ENCODE measurements around the gene GALNT8.
A peak's percentile ranks its signal among the peaks of the same experiment; 100 is the strongest.

The GALNT8 gene, protein sequence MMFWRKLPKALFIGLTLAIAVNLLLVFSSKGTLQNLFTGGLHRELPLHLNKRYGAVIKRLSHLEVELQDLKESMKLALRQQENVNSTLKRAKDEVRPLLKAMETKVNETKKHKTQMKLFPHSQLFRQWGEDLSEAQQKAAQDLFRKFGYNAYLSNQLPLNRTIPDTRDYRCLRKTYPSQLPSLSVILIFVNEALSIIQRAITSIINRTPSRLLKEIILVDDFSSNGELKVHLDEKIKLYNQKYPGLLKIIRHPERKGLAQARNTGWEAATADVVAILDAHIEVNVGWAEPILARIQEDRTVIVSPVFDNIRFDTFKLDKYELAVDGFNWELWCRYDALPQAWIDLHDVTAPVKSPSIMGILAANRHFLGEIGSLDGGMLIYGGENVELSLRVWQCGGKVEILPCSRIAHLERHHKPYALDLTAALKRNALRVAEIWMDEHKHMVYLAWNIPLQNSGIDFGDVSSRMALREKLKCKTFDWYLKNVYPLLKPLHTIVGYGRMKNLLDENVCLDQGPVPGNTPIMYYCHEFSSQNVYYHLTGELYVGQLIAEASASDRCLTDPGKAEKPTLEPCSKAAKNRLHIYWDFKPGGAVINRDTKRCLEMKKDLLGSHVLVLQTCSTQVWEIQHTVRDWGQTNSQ

DNA sequence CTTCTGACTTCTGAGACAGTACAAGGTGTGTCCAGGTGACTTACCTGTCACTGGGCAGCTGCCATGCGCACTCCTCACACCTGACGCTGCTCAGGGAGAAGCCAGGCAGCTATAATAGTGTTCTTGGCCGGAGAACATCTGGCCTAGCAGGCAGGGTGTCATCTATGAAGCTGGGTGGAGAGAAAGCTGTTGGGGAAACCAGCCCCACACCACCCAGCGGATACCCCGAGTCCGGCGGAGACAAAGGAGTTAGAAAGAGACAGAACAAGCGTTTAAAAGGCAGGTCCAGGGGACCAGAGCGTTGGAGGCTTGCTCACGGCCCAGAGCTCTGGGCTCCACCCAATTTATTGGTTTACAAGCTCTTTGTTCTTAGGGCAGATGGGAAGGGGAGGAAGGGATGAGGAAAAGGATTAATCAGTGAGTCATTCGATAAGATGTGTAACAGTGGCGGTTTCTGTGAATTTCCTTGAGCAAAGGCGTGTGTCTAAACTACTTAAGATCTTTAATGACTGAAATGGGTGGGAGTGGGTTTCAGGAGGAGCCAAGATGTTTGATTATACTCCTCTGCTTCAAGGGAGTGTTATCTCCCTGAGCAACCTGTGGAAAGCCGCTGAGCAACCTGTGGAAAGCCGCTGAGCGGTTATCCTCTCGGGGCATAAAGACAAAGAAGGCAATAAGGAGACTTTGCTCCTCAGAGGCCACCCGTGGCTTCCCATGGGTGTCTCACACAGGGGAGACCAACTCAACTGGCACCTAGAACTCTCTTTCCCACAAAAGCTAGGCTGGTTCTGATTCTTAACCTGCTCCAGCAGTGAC lies at the start of gene GALNT8:
GALNT8 (plus strand) TSS at position 580 of the 816 bp plus-strand sequence. CDS start 278 bp downstream, outside the sequence.
- no peak within 1 kb of the TSS for H3K4me3 ChIP-seq (replicated peaks; ENCODE audit: low read depth, low read length)
- TF ChIP-seq, protein P1, sequence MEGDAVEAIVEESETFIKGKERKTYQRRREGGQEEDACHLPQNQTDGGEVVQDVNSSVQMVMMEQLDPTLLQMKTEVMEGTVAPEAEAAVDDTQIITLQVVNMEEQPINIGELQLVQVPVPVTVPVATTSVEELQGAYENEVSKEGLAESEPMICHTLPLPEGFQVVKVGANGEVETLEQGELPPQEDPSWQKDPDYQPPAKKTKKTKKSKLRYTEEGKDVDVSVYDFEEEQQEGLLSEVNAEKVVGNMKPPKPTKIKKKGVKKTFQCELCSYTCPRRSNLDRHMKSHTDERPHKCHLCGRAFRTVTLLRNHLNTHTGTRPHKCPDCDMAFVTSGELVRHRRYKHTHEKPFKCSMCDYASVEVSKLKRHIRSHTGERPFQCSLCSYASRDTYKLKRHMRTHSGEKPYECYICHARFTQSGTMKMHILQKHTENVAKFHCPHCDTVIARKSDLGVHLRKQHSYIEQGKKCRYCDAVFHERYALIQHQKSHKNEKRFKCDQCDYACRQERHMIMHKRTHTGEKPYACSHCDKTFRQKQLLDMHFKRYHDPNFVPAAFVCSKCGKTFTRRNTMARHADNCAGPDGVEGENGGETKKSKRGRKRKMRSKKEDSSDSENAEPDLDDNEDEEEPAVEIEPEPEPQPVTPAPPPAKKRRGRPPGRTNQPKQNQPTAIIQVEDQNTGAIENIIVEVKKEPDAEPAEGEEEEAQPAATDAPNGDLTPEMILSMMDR (IDR thresholded peaks at IDR 0.05; ENCODE audit: low read length, missing control alignments) = no peak
- no peak for DNase-seq (ENCODE audit: low read depth)

DNA sequence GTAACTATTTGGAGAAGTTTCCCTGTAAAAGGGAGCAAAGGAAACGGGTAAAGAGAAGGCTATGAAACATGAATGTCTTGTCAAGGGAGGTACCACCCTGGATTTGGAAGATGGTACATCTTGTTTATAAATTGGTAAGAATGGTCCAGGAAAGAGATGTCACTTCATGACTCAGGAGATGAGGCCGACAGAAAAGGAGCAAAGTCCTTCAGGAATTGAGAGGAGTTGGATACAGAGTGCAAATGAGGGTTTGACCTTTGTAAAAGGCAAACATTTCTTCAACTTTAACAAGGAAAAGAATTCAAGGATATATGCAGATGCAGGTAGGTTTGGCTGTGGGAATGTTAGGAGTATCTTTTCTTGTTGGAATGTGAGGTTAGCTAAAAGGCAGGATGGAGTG lies 40.5 kb upstream of the GALNT8 start:
- TF ChIP-seq, protein P1 (IDR thresholded peaks at IDR 0.05; ENCODE audit: low read length, missing control alignments) = no peak
- DNase-seq (ENCODE audit: low read depth) = no peak
- no peak overlapping the region for H3K4me3 ChIP-seq (replicated peaks; ENCODE audit: low read depth, low read length)

DNA sequence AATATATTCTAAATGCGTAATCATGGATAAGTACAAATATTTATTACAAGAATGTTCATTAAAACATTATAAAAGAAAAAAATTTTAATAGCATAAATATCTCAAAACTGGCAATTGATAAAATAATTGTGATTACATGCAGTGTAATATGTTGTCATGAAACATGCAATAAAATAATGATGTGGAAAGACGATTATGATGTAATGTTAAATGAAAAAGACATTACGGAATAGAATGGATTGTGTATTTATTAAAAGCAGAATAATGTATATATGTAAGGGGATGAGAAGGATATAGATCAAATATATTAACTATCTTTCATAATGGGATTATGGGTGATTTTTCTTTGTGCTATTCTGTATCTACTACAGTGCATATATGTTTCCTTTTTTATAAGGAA lies 38.5 kb upstream of the GALNT8 start:
- TF ChIP-seq, protein P1 (IDR thresholded peaks at IDR 0.05; ENCODE audit: low read length, missing control alignments) = no peak
- H3K4me3 ChIP-seq (replicated peaks; ENCODE audit: low read depth, low read length) = no peak overlapping the region
- DNase-seq (ENCODE audit: low read depth) = no peak

DNA sequence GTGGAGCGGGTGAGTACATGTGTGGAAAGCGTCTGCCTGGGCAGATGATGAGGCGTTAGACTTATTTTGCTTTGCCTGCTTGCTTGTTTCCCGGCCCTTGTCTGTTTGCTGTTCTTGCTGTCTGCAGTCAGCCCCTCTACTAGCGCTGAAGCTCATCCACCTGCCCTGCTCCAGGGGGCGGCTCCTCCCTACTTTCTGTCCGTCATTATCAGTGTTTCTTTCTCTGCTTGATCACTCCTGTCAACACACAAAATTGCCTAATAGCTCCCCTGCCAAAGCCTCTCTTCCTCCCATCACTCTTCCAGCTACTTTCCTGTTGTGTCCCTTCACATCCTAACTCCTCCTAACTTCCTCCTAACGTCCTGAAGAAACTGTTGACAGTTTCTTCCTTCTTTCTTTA lies 34.9 kb upstream of the GALNT8 start:
- TF ChIP-seq, protein P1 (IDR thresholded peaks at IDR 0.05; ENCODE audit: low read length, missing control alignments) = no peak
- DNase-seq (ENCODE audit: low read depth) = no peak
- no peak overlapping the region for H3K4me3 ChIP-seq (replicated peaks; ENCODE audit: low read depth, low read length)

DNA sequence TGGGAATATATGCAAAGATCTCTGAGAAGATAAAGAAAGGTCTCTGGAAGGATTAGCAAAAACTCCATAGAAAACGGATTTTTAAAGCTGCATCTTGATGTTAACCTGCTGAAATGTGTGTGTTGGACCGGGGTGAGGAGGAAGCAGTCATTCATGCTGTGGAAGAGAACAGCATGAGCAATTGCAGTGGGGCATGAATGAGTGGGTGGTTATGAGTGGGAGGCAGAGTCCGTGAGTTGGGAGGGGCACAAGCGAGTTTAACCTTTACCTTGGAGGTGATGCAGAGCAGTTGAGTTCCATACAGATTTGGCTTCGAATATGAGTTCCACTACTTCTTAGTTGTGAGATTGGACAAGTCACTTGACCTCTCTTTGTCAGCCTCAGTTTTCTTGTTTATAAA lies 29.4 kb upstream of the GALNT8 start:
- no peak for DNase-seq (ENCODE audit: low read depth)
- TF ChIP-seq, protein P1 (IDR thresholded peaks at IDR 0.05; ENCODE audit: low read length, missing control alignments) = no peak
- H3K4me3 ChIP-seq (replicated peaks; ENCODE audit: low read depth, low read length) = no peak overlapping the region

DNA sequence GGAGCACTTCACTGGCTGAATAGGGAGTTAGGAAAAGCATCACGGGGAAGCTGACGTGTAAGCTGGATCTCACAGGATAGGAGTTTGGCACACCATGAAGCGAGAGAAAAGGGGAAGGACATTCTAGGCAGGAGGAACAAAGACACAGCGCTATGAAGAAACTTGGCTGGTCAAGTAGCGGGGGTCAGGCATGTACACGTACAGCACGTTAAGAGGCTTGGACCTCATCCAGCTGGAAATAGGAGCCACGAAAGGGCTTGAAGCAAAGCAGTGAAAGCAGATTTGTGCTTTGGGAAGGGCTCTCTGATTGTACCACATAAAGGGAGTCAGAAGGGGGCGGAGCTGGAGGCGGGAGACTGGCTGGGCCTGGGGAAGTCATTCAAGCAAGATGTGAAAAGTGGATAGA lies 19.6 kb upstream of the GALNT8 start:
- TF ChIP-seq, protein P1 (IDR thresholded peaks at IDR 0.05; ENCODE audit: low read length, missing control alignments) = no peak
- DNase-seq (ENCODE audit: low read depth) = peak; percentile 85
- H3K4me3 ChIP-seq (replicated peaks; ENCODE audit: low read depth, low read length) = peak overlapping the region; percentile 27

Data from fibroblast of pulmonary artery (primary cell).